ENCODE results near the gene SMPX. TPM values are rescaled to one million over a fixed set of nuclear protein-coding genes. Genes with fewer than 3 reads are reported as not detected.

Gene SMPX
- total RNA-seq, 1 experiment from 2014 or later, result not detected

DNA sequence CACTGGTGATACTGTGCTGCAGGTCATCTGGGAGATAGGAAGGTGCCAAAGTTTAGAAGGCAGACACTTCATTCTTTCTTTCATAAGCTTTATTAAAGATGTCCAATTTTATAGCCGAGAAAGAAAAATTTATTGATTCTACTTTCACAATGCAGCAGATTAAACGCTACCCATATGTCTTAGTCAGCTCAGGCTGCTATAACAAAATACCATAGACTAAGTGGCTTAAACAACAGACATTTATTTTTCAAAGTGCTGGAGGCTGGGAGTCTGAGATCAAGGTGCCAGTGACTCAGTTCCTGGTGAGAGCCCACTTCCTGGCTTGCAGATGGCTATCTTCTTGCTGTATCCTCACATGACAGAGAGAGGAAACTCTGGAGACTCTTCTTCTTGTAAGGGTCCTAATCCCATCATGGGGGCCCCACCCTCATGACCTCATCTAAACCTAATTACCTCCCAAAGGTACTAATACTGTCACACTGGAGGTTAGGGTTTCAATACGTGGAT, 66.4 kb downstream of the SMPX start:
- DNase-seq, result no peak
- no peak overlapping the region for H3K4me3 ChIP-seq
- no peaks in the 10 kb centered on the region for H3K9me3 ChIP-seq (ENCODE audit: insufficient read depth, low read depth)
- TF ChIP-seq, protein P1, sequence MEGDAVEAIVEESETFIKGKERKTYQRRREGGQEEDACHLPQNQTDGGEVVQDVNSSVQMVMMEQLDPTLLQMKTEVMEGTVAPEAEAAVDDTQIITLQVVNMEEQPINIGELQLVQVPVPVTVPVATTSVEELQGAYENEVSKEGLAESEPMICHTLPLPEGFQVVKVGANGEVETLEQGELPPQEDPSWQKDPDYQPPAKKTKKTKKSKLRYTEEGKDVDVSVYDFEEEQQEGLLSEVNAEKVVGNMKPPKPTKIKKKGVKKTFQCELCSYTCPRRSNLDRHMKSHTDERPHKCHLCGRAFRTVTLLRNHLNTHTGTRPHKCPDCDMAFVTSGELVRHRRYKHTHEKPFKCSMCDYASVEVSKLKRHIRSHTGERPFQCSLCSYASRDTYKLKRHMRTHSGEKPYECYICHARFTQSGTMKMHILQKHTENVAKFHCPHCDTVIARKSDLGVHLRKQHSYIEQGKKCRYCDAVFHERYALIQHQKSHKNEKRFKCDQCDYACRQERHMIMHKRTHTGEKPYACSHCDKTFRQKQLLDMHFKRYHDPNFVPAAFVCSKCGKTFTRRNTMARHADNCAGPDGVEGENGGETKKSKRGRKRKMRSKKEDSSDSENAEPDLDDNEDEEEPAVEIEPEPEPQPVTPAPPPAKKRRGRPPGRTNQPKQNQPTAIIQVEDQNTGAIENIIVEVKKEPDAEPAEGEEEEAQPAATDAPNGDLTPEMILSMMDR (conservative IDR thresholded peaks at IDR 0.05), result no peak
- H3F3A ChIP-seq (ENCODE audit: insufficient read depth, low read depth), result no peaks in the 10 kb centered on the region
- no peak overlapping the region for H2AFZ ChIP-seq
- H3K79me2 ChIP-seq (ENCODE audit: low read depth), result no peaks in the 10 kb centered on the region
- no TSS peak for BruUV-seq (replicated peaks)
- intact Hi-C loops (cut with micrococcal nuclease; ENCODE audit: unreplicated experiment), result no loop called here
- H4K20me1 ChIP-seq (ENCODE audit: insufficient read depth), result no peaks in the 10 kb centered on the region
- H3K27ac ChIP-seq, result no peak overlapping the region
- H3K4me2 ChIP-seq, result no peak overlapping the region
- no peaks in the 10 kb centered on the region for H3K36me3 ChIP-seq (ENCODE audit: low read depth)
- no peaks in the 10 kb centered on the region for H3K4me1 ChIP-seq (replicated peaks; ENCODE audit: insufficient read depth)
- ChIA-PET CTCF (no interaction called here), POLR2A (ENCODE audit: unreplicated experiment) (no interaction called here)
- no peaks in the 10 kb centered on the region for H3K27me3 ChIP-seq (ENCODE audit: insufficient read depth, low read depth)
- no peaks in the 10 kb centered on the region for H3K9me2 ChIP-seq (ENCODE audit: insufficient read depth)

DNA sequence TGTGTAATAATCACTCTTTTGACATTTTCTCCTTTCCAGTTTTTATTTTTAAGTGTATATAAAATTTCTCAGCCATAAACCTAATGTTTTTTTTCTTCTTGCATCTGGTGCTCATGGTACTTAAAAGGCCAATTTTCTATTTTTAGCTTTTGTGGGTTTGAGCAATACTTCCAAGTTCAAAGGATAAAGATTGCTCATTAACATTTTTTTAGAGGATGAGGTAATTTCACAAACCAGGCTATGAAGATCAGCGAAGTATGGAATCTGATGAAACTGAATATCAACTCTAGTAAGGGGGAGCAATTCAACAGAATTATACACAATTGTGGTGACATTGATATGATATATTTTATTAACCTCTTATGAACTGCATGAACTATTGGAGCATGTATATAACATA, 74.0 kb downstream of the SMPX start:
- POLR2A ChIA-PET (ENCODE audit: unreplicated experiment), result no interaction called here

DNA sequence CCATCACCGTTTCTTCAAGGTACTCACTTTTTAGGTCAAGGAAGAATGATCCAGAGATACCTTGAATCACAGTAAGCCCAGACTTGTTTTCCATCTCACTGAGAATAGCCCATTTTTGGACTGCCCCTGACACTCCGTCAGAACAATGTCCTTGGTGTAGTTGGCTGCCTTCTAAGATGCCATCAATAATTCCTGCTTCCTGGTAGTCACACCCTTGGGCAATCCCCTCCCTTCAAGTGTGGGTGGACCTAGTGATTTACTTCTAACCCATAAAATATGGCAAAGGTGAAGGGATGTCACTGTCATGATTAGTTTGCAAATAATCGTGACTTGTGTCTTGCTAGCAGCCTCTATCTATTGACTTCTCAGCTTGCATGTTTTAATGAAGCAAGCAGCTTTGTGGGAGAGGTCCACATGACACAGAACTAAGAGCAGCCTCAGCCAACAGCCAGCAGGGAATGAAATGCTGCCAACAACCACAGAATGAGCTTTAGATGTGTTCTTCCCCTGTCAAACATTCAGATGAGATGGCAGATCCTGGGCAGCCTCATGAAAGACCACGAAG, 79.8 kb downstream of the SMPX start:
- intact Hi-C loops (cut with micrococcal nuclease; ENCODE audit: unreplicated experiment), result no loop called here
- no peak overlapping the region for H3K4me2 ChIP-seq
- H3K27me3 ChIP-seq (ENCODE audit: insufficient read depth, low read depth), result no peaks in the 10 kb centered on the region
- CTCF ChIA-PET, result no interaction called here
- no peaks in the 10 kb centered on the region for H3K36me3 ChIP-seq (ENCODE audit: low read depth)
- H3K4me1 ChIP-seq (replicated peaks; ENCODE audit: insufficient read depth), result peaks cover 10% of the 10 kb centered on the region; the same call in 1 of the 2 replicates
- no peak overlapping the region for H2AFZ ChIP-seq
- TF ChIP-seq, protein P1 (conservative IDR thresholded peaks at IDR 0.05), result no peak
- TF ChIP-seq EZH2 (IDR thresholded peaks at IDR 0.05; ENCODE audit: low read depth), result no peak
- H3F3A ChIP-seq (ENCODE audit: insufficient read depth, low read depth), result no peaks in the 10 kb centered on the region
- H3K9me2 ChIP-seq (ENCODE audit: insufficient read depth), result no peaks in the 10 kb centered on the region
- POLR2A ChIA-PET (ENCODE audit: unreplicated experiment), result no interaction called here
- BruUV-seq (replicated peaks), result no TSS peak
- no peak for DNase-seq
- H3K27ac ChIP-seq, result no peak overlapping the region
- no peaks in the 10 kb centered on the region for H3K9me3 ChIP-seq (ENCODE audit: insufficient read depth, low read depth)
- no peaks in the 10 kb centered on the region for H3K79me2 ChIP-seq (ENCODE audit: low read depth)
- H4K20me1 ChIP-seq (ENCODE audit: insufficient read depth), result no peaks in the 10 kb centered on the region
- H3K4me3 ChIP-seq, result no peak overlapping the region

More for the DNA sequence above, 74.0 kb downstream of the SMPX start:
- TF ChIP-seq EZH2 (IDR thresholded peaks at IDR 0.05; ENCODE audit: low read depth), result no peak
- TF ChIP-seq, protein P1 (conservative IDR thresholded peaks at IDR 0.05), result no peak
- H3K9me2 ChIP-seq (ENCODE audit: insufficient read depth), result no peaks in the 10 kb centered on the region
- H4K20me1 ChIP-seq (ENCODE audit: insufficient read depth), result no peaks in the 10 kb centered on the region
- BruUV-seq (replicated peaks), result no TSS peak
- CTCF ChIA-PET, result no interaction called here
- H3K27ac ChIP-seq, result no peak overlapping the region
- H3K4me1 ChIP-seq (replicated peaks; ENCODE audit: insufficient read depth), result 0 out of 2 replicates have a peak, but pooled peaks cover 4% of the 10 kb centered on the region
- intact Hi-C loops (cut with micrococcal nuclease; ENCODE audit: unreplicated experiment), result no loop called here
- no peaks in the 10 kb centered on the region for H3K79me2 ChIP-seq (ENCODE audit: low read depth)
- no peak overlapping the region for H3K4me2 ChIP-seq
- H3F3A ChIP-seq (ENCODE audit: insufficient read depth, low read depth), result no peaks in the 10 kb centered on the region
- no peak for DNase-seq
- no peak overlapping the region for H3K4me3 ChIP-seq
- H3K36me3 ChIP-seq (ENCODE audit: low read depth), result no peaks in the 10 kb centered on the region
- H3K9me3 ChIP-seq (ENCODE audit: insufficient read depth, low read depth), result no peaks in the 10 kb centered on the region
- H2AFZ ChIP-seq, result no peak overlapping the region
- no peaks in the 10 kb centered on the region for H3K27me3 ChIP-seq (ENCODE audit: insufficient read depth, low read depth)
